A549 (cell line): ENCODE measurements around the gene ANO6. TPM values are rescaled to one million over a fixed set of nuclear protein-coding genes. Genes with fewer than 3 reads are reported as not detected.
A peak's percentile ranks its signal among the peaks of the same experiment; 100 is the strongest.

Experiments used
- ATAC-seq, 2 experiments: fragments of 200-7000 bp in 1 of 2; fragments of >200 bp in 1 of 2; cut with Nextera tagmentation in 1 of 2; cut with Tn5 transposase in 1 of 2; 3 replicates each; pipeline versions ENCODE4 v1.8.0 to v1.9.1; 2018 to 2020; ENCODE audit warnings: mild to moderate bottlenecking in 1 of 2, moderate library complexity in 1 of 2
- CTCF ChIA-PET: fragments of 300-600 bp; sonication (Branson Sonifier 250); formaldehyde crosslinking; extraction: SDS; loops from one replicate; lab custom pipeline; 2021; ENCODE audit warnings: antibody characterized with exemption, inconsistent platforms; lab: Yijun Ruan, JAX
- POLR2A ChIA-PET: fragments of 350-600 bp; formaldehyde crosslinking; extraction: SDS; loops from one replicate; lab custom pipeline; 2021; ENCODE audit warnings: antibody characterized with exemption, inconsistent platforms; lab: Yijun Ruan, JAX
- DNase-seq, 2 experiments: peaks; one replicate each; pipeline versions ENCODE4 v3.0.0 to v3.0.0-alpha.2; 2011 to 2016; ENCODE audit warnings: low read depth in 1 of 2, low spot score in 1 of 2
- FAIRE-seq: peaks from 2 replicates; lab custom pipeline; 2011; peaks lifted over from hg19 to GRCh38; lab: Jason Lieb, UNC
- H3K27ac ChIP-seq, 2 experiments: fragments of >200 bp; sonication (Bioruptor Twin); formaldehyde crosslinking; 3 replicates each; pipeline ENCODE4 v1.5.1; 2016 to 2017
- H3K4me1 ChIP-seq: fragments of >200 bp; sonication (Bioruptor Twin); formaldehyde crosslinking; 3 replicates; pipeline ENCODE4 v1.6.1; 2016
- H3K4me2 ChIP-seq: fragments of >200 bp; sonication (Bioruptor Twin); formaldehyde crosslinking; 3 replicates; pipeline ENCODE4 v1.6.1; 2016
- H3K4me3 ChIP-seq: fragments of >200 bp; sonication (Bioruptor Twin); formaldehyde crosslinking; 3 replicates; pipeline ENCODE4 v1.5.1; 2016
- H3K9me3 ChIP-seq: fragments of >200 bp; sonication (Bioruptor Twin); formaldehyde crosslinking; 3 replicates; pipeline ENCODE4 v1.6.1; 2016
- ATOH8 ChIP-seq: fragments of 250-450 bp; sonication (Bioruptor Pico); IDR thresholded peaks from 2 replicates; pipeline ENCODE4 v1.5.0; 2020; ENCODE audit warnings: low read depth, mild to moderate bottlenecking, moderate library complexity
- BCL3 ChIP-seq: fragments of >200 bp; sonication (Bioruptor Twin); formaldehyde crosslinking; IDR thresholded peaks from 3 replicates; pipeline ENCODE4 v1.6.1; 2016
- CBX2 ChIP-seq: fragments of 200-600 bp; sonication (generic); IDR thresholded peaks from 2 replicates; pipeline ENCODE4 v1.6.1; 2016; ENCODE audit warnings: low read depth, mild to moderate bottlenecking, borderline replicate concordance
- E2F6 ChIP-seq: IDR thresholded peaks from 2 replicates; pipeline ENCODE4 v1.6.1; 2012; ENCODE audit warnings: low read depth, borderline replicate concordance
- EHMT2 ChIP-seq: fragments of 200-600 bp; sonication (generic); IDR thresholded peaks from 2 replicates; pipeline ENCODE4 v1.6.1; 2016; ENCODE audit warnings: antibody characterized with exemption, low read depth, mild to moderate bottlenecking, moderate library complexity
- FOSL2 ChIP-seq, 2 experiments: fragments of 450-650 bp in 1 of 2; fragments of >200 bp in 1 of 2; sonication (Bioruptor Twin) in 1 of 2; formaldehyde crosslinking; IDR thresholded peaks; 2 replicates each; pipeline versions ENCODE4 v1.5.0 to v1.6.1; 2016 to 2020; ENCODE audit warnings: mild to moderate bottlenecking in 1 of 2, moderate library complexity in 1 of 2
- GATA3 ChIP-seq: IDR thresholded peaks from 2 replicates; pipeline ENCODE4 v1.6.1; 2012; ENCODE audit warnings: borderline replicate concordance
- HMGXB4 ChIP-seq: fragments of 250-450 bp; sonication (Bioruptor Pico); IDR thresholded peaks from 2 replicates; pipeline ENCODE4 v1.5.0; 2021; ENCODE audit warnings: mild to moderate bottlenecking, moderate library complexity, borderline replicate concordance
- JUN ChIP-seq, 2 experiments: fragments of >200 bp; sonication (Bioruptor Twin); formaldehyde crosslinking; IDR thresholded peaks; 2 replicates in 1 of 2; 3 replicates in 1 of 2; pipeline ENCODE4 v1.6.1; 2016 to 2017
- JUNB ChIP-seq: fragments of >200 bp; sonication (Bioruptor Twin); formaldehyde crosslinking; IDR thresholded peaks from 2 replicates; pipeline ENCODE4 v1.6.1; 2016
- KDM5A ChIP-seq: fragments of 200-600 bp; sonication (generic); IDR thresholded peaks from 2 replicates; pipeline ENCODE4 v1.6.1; 2016; ENCODE audit warnings: antibody characterized with exemption, mild to moderate bottlenecking
- MAFK ChIP-seq: fragments of 450-650 bp; IDR thresholded peaks from 2 replicates; pipeline ENCODE4 v1.6.1; 2014; ENCODE audit not compliant: partially characterized antibody
- MAX ChIP-seq: IDR thresholded peaks from 2 replicates; pipeline ENCODE4 v1.6.1; 2012
- MAZ ChIP-seq: fragments of 150-350 bp; IDR thresholded peaks from 2 replicates; pipeline ENCODE4 v1.6.1; 2014; ENCODE audit warnings: antibody characterized with exemption, low read depth, low read length, borderline replicate concordance
- NFE2L2 ChIP-seq: fragments of 150-350 bp; conservative IDR thresholded peaks from 2 replicates; pipeline ENCODE4 v1.6.1; 2014; ENCODE audit warnings: low read length
- PHF8 ChIP-seq: fragments of 200-600 bp; sonication (generic); IDR thresholded peaks from 2 replicates; pipeline ENCODE4 v1.6.1; 2016; ENCODE audit warnings: low read depth, mild to moderate bottlenecking, antibody characterized with exemption, moderate library complexity, borderline replicate concordance
- RARB ChIP-seq: fragments of 250-450 bp; sonication (Bioruptor Pico); IDR thresholded peaks from 2 replicates; pipeline ENCODE4 v1.8.0; 2021; ENCODE audit warnings: mild to moderate bottlenecking, moderate library complexity
- RFX5 ChIP-seq: fragments of 450-650 bp; IDR thresholded peaks from 2 replicates; pipeline ENCODE4 v1.7.1; 2014; ENCODE audit warnings: antibody characterized with exemption, mild to moderate bottlenecking, moderate library complexity
- RNF2 ChIP-seq: fragments of 200-600 bp; sonication (generic); IDR thresholded peaks from 2 replicates; pipeline ENCODE4 v1.6.1; 2016; ENCODE audit warnings: low read depth, mild to moderate bottlenecking, antibody characterized with exemption, moderate library complexity, borderline replicate concordance
- SREBF2 ChIP-seq: fragments of 450-650 bp; IDR thresholded peaks from 2 replicates; pipeline ENCODE4 v1.6.1; 2014; ENCODE audit warnings: mild to moderate bottlenecking, moderate library complexity
- USF2 ChIP-seq: fragments of 450-650 bp; IDR thresholded peaks from 2 replicates; pipeline ENCODE4 v1.6.1; 2014; ENCODE audit warnings: antibody characterized with exemption
- ZNF302 ChIP-seq: fragments of 250-450 bp; sonication (Bioruptor Pico); IDR thresholded peaks from 2 replicates; pipeline ENCODE4 v1.9.0; 2021; ENCODE audit warnings: inconsistent platforms, mild to moderate bottlenecking, moderate library complexity
- WGBS: methylation state at CpG from one replicate; pipeline ENCODE4 v1.1.6; 2017; ENCODE audit errors: missing lambda C conversion rate; 5-methylcytosine and 5-hydroxymethylcytosine counted together
- polyA plus RNA-seq, 4 experiments: library from polyadenylated mRNA; depleted of rRNA in 3 of 4; stranded (reverse); fragments of >200 nt; fragmentation: RNase III in 1 of 4; extraction: RNeasy Plus Mini Kit Qiagen cat#74134 plus additional on column Dnase treatment in 1 of 4; gene quantifications; 2 replicates in 3 of 4; 3 replicates in 1 of 4; pipeline ENCODE4 v1.2.3, GENCODE V29; 2011 to 2017

Gene ANO6
- polyA plus RNA-seq, 2 of the 4 experiments (the other 2 are of a cell fraction) = 41.7 to 80.0 TPM

DNA sequence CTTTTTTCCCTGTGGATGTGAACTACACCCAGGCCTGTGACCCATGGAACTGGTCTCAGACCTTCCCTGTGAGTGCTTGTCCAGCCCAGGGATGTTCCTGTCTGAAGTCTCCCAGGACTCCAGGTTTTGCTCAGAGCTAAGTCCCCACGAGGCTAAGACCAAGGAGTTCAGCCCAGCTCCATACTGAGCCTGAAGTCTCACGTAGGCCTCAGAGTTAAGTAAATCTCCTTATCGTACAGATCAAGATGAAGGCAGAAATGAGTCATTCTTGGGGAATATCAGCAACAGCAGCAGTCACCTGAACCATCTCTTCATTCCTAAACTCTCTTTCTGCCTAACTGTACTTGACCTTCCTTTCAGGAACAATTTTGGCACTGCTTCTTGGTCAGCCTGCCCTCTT is 139.8 kb downstream of the ANO6 start:
- no peak for TF ChIP-seq USF2
- TF ChIP-seq GATA3 = peak; percentile 93
- 0 out of 2 replicates have a peak, but pooled peaks have one; percentile 18 for TF ChIP-seq MAX
- TF ChIP-seq KDM5A = no peak
- TF ChIP-seq JUNB = no peak
- TF ChIP-seq FOSL2 (IDR thresholded peaks at IDR 0.05) = 0 out of 2 replicates have a peak, but pooled peaks have one; percentile 26
- TF ChIP-seq FOSL2 (CRISPR knock-in tag; IDR thresholded peaks at IDR 0.05) = peak; percentile 63
- TF ChIP-seq NFE2L2 = no peak
- TF ChIP-seq ZNF302 (CRISPR knock-in tag) = no peak
- ChIA-PET POLR2A (no interaction called here), CTCF (interaction anchor here (1.0 to 1.4 kb wide), 5 partner anchors 10 to 87 kb away, joined by 3 to 6 read pairs (median 3); no protein-coding TSS in a partner anchor)
- H3K4me2 ChIP-seq = peak overlapping the region; percentile 43
- FAIRE-seq (no peak), DNase-seq (peak; percentile 13 to 55), ATAC-seq (peak; percentile 76 to 86)
- 7% methylated on average over 3 of the region's 3 CpGs for WGBS
- H3K27ac ChIP-seq = peak overlapping the region; percentile 19 to 81
- H3K4me3 ChIP-seq = no peak overlapping the region
- H3K4me1 ChIP-seq = peaks cover 42% of the 10 kb centered on the region
- no peaks in the 10 kb centered on the region for H3K9me3 ChIP-seq

DNA sequence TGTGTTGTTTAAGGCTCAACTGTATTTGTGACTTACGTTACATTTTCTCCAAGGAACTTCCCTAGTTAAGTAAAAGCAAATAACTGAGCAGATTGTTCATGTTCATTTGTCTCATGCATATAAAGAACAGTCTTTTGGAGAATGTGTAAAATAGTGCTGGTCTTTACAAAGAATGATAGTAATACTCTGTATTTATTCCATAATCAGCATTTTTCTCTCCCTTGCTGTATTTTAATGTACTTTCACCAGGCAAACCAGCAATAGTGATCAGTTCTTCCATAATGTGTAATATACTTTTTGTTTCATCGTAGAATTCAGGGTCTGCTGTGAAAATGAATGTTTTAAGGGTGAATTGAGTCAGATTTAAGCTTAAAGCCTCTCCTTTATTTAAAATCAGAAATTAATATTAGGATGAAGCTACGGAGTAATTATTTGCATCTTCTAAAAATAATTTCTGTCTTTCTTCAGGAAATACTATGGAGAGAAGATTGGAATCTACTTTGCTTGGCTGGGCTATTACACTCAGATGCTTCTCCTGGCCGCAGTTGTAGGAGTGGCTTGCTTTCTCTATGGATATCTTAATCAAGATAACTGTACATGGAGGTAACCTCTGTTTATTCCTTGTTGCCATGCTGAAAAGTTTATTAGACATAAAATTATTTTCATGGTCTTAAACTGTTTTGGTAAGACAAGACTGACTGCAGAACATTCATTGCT is 141.1 kb downstream of the ANO6 start:
- TF ChIP-seq MAFK (peak; percentile 91), ATOH8 (CRISPR knock-in tag) (no peak), BCL3 (no peak), RARB (no peak), KDM5A (no peak)
- peak overlapping the region; percentile 18; the same call in 1 of the 3 replicates for H3K4me2 ChIP-seq
- ATAC-seq = no peak
- no peak for DNase-seq
- WGBS = 94% methylated on average over 4 of the region's 4 CpGs
- FAIRE-seq = no peak
- peaks cover 42% of the 10 kb centered on the region for H3K4me1 ChIP-seq
- H3K27ac ChIP-seq = no peak overlapping the region
- ChIA-PET POLR2A (no interaction called here), CTCF (interaction anchor here (1.1 kb wide), 1 partner anchor 14 kb away, joined by 3 read pairs; no protein-coding TSS in a partner anchor)
- H3K9me3 ChIP-seq = no peaks in the 10 kb centered on the region
- H3K4me3 ChIP-seq = no peak overlapping the region

DNA sequence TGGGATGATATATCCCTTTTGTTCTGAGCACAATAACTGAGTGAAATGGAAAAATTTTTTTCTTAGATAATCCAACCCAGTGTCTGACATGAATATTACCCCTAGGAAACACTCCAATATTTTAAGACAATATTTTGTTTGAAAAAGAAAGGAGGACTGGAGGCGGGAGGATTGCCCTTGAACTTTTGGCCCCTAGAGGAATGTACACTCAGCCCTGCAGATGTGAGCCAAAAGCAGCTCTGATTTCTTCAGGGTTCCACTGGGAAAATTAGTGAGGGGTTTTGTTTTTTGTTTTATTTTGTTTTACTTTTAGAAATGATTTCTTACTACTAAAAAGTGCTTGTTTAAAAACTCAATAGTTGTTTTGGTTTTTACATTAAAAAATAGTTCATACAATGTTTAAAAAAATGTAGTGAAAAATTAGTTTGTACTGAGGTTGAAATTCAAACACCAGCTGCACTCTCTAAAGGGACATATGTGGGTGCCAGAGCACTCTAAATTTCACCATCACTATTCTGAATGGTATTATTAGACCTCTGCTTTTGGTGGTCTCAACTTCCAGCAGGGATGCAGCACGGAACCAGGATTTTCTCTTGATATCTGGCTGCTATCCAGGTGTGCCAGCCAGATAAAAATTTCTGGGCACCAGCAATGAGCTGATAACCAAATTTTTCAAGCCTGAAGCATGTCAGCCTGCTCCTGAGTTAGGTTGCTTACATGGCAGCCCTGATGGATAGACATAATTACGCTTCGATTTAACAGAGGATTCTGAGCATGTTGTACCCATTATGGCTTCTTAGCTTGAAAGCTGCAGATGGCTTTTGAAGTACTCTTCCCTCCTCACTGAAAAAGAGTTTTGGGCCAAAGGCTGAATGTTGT is 141.9 kb downstream of the ANO6 start:
- peak overlapping the region in 1 of 2 experiments; percentile 31; a peak in 1 of 6 replicates for H3K27ac ChIP-seq
- H3K4me2 ChIP-seq = peak overlapping the region; percentile 18; the same call in 1 of the 3 replicates
- no peak for ATAC-seq
- ChIA-PET CTCF (interaction anchor here (0.9 to 1.5 kb wide), 4 partner anchors 11 to 167 kb away, joined by 3 to 5 read pairs (median 4); no protein-coding TSS in a partner anchor), POLR2A (no interaction called here)
- no peak for FAIRE-seq
- peaks cover 6% of the 10 kb centered on the region; the same call in 1 of the 3 replicates for H3K9me3 ChIP-seq
- no peak for DNase-seq
- H3K4me3 ChIP-seq = no peak overlapping the region
- H3K4me1 ChIP-seq = peaks cover 42% of the 10 kb centered on the region
- WGBS = 83% methylated on average over 4 of the region's 4 CpGs
- no peak for TF ChIP-seq EHMT2
- no peak for TF ChIP-seq E2F6
- no peak for TF ChIP-seq KDM5A
- no peak for TF ChIP-seq HMGXB4 (CRISPR knock-in tag)
- TF ChIP-seq JUNB = no peak
- no peak for TF ChIP-seq RNF2
- no peak for TF ChIP-seq MAX
- TF ChIP-seq MAZ = no peak
- TF ChIP-seq JUN (IDR thresholded peaks at IDR 0.05) = no peak
- TF ChIP-seq SREBF2 = no peak
- no peak for TF ChIP-seq PHF8
- no peak for TF ChIP-seq RFX5
- TF ChIP-seq CBX2 = no peak
